Stimulated activated CD8-positive, alpha-beta memory T cell treated with anti-CD3 and anti-CD28 coated beads, Interleukin-2, amount 100 ng/mL, for 48 hours (primary cell): ENCODE measurements around the gene TGFB2.

Source experiments
- DNase-seq, 2 donors: peaks; one replicate each; pipeline ENCODE4 v3.0.0-alpha.2; 2020; ENCODE audit warnings: low read depth in 2 of 2

The TGFB2 gene

GRCh38 chr1:218488531-218488930 lies 143.4 kb downstream of the TGFB2 start:
- DNase-seq: no peak

GRCh38 chr1:218488986-218489385 lies 143.8 kb downstream of the TGFB2 start:
- no peak for DNase-seq

GRCh38 chr1:218490406-218490922 lies 145.3 kb downstream of the TGFB2 start:
- DNase-seq: no peak

- DNase-seq: no peak
Measured at GRCh38 chr1:218492874-218493273, 147.7 kb downstream of the TGFB2 start.

- no peak for DNase-seq
Measured at GRCh38 chr1:218493986-218494385, 148.8 kb downstream of the TGFB2 start.
